Suppressor macrophage (primary cell): ENCODE results near the gene NAPA.

Experiments used
- DNase-seq, 4 experiments: peaks; one replicate each; pipeline ENCODE4 v3.0.0-alpha.2; 2020 to 2022

NAPA gene

GRCh38 chr19:47521473-47522180 is 6.8 kb upstream of the NAPA start:
- DNase-seq, result no peak

GRCh38 chr19:47520839-47521238 is 6.0 kb upstream of the NAPA start:
- no peak for DNase-seq

GRCh38 chr19:47520343-47520806 is 5.5 kb upstream of the NAPA start:
- no peak for DNase-seq

GRCh38 chr19:47518854-47519253 is 4.0 kb upstream of the NAPA start:
- DNase-seq, result no peak

GRCh38 chr19:47518139-47518538 is 3.3 kb upstream of the NAPA start:
- DNase-seq, result no peak

- DNase-seq, result peak in 2 of 4 experiments; percentile 18 to 34
These were observed 553 bp downstream of the NAPA start for GRCh38 chr19:47514151-47514868.

GRCh38 chr19:47512948-47513319 is 1.9 kb downstream of the NAPA start:
- peak in 2 of 4 experiments; percentile 27 to 29 for DNase-seq

- peak; percentile 31 to 56 (median 40) for DNase-seq
These were observed 2.5 kb downstream of the NAPA start for GRCh38 chr19:47512183-47512947.

GRCh38 chr19:47511681-47512080 is 3.2 kb downstream of the NAPA start:
- DNase-seq, result no peak

- DNase-seq, result no peak
These were observed 3.7 kb downstream of the NAPA start for GRCh38 chr19:47511128-47511517.

- no peak for DNase-seq
These were observed 4.2 kb downstream of the NAPA start for GRCh38 chr19:47510516-47511127.

GRCh38 chr19:47509973-47510372 is 4.9 kb downstream of the NAPA start:
- DNase-seq, result no peak

- DNase-seq, result no peak
These were observed 5.6 kb downstream of the NAPA start for GRCh38 chr19:47509170-47509847.

GRCh38 chr19:47508721-47509120 is 6.1 kb downstream of the NAPA start:
- DNase-seq, result no peak

GRCh38 chr19:47507924-47508553 is 6.8 kb downstream of the NAPA start:
- no peak for DNase-seq

- DNase-seq, result peak in 1 of 4 experiments; percentile 22
These were observed 7.9 kb downstream of the NAPA start for GRCh38 chr19:47507012-47507411.

- no peak for DNase-seq
These were observed 8.4 kb downstream of the NAPA start for GRCh38 chr19:47506459-47506858.

- DNase-seq, result no peak
These were observed 9.4 kb downstream of the NAPA start for GRCh38 chr19:47505506-47505905.

- no peak for DNase-seq
These were observed 11.1 kb downstream of the NAPA start for GRCh38 chr19:47503826-47504150.

- DNase-seq, result no peak
These were observed 11.6 kb downstream of the NAPA start for GRCh38 chr19:47503130-47503825.
